Measurements from ENCODE around the gene CNTNAP5.

CNTNAP5 gene

GRCh38 chr2:124824441-124824840 lies 799.4 kb downstream of the CNTNAP5 start:
- no peak overlapping the region for H3K4me3 ChIP-seq (ENCODE audit: low read length)
- DNase-seq (ENCODE audit: low read depth): no peak
- TF ChIP-seq, protein P1, sequence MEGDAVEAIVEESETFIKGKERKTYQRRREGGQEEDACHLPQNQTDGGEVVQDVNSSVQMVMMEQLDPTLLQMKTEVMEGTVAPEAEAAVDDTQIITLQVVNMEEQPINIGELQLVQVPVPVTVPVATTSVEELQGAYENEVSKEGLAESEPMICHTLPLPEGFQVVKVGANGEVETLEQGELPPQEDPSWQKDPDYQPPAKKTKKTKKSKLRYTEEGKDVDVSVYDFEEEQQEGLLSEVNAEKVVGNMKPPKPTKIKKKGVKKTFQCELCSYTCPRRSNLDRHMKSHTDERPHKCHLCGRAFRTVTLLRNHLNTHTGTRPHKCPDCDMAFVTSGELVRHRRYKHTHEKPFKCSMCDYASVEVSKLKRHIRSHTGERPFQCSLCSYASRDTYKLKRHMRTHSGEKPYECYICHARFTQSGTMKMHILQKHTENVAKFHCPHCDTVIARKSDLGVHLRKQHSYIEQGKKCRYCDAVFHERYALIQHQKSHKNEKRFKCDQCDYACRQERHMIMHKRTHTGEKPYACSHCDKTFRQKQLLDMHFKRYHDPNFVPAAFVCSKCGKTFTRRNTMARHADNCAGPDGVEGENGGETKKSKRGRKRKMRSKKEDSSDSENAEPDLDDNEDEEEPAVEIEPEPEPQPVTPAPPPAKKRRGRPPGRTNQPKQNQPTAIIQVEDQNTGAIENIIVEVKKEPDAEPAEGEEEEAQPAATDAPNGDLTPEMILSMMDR (conservative IDR thresholded peaks at IDR 0.05; ENCODE audit: low read length): no peak

DNA sequence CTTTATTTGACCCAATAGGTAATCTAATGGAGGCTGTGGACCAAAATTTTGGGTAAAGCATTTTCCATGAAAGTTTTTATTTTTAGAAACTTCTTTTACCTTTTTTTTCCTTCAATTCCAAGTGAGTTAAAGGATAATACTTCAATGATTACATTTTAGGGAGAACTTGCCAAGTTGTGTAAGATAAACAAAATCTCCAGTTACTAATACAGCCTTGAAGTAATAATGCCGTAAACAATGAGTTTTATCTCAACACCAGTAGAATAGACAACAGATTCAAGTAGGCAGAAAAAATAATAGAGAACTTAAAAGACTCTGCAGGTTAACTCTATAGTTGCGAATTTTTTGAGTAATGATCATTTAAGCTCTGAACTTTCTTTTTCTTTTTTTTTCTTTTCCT lies 807.4 kb downstream of the CNTNAP5 start:
- TF ChIP-seq, protein P1 (conservative IDR thresholded peaks at IDR 0.05; ENCODE audit: low read length): no peak

GRCh38 chr2:124834331-124834730 lies 809.2 kb downstream of the CNTNAP5 start:
- no peak overlapping the region for H3K4me3 ChIP-seq (ENCODE audit: low read length)
- TF ChIP-seq, protein P1 (conservative IDR thresholded peaks at IDR 0.05; ENCODE audit: low read length): no peak
- DNase-seq (ENCODE audit: low read depth): no peak

More for the DNA sequence above, 807.4 kb downstream of the CNTNAP5 start:
- no peak overlapping the region for H3K4me3 ChIP-seq (ENCODE audit: low read length)
- DNase-seq (ENCODE audit: low read depth): no peak

DNA sequence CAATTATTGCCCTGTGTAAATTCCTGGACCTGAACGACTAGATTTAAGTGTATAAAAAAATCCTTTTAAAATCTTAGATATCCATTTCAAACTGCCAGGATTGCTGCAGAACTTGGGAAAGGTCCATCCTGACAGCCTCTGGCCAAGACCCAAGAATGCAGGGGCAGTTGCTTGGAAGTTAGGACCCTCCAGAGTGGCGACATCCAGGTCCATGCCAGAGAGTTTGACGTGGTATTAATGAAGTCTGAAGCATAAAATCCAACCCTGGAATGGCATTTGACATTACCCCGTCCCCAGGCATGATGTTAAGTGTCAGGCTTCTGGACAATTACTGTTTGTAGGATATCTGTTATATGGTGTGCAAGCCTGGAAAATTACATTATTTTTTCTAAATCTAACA lies 810.2 kb downstream of the CNTNAP5 start:
- H3K4me3 ChIP-seq (ENCODE audit: low read length): no peak overlapping the region
- DNase-seq (ENCODE audit: low read depth): no peak
- TF ChIP-seq, protein P1 (conservative IDR thresholded peaks at IDR 0.05; ENCODE audit: low read length): no peak

- H3K4me3 ChIP-seq (ENCODE audit: low read length): no peak overlapping the region
- TF ChIP-seq, protein P1 (conservative IDR thresholded peaks at IDR 0.05; ENCODE audit: low read length): no peak
- no peak for DNase-seq (ENCODE audit: low read depth)
These were observed 811.3 kb downstream of the CNTNAP5 start for GRCh38 chr2:124836416-124836815.

DNA sequence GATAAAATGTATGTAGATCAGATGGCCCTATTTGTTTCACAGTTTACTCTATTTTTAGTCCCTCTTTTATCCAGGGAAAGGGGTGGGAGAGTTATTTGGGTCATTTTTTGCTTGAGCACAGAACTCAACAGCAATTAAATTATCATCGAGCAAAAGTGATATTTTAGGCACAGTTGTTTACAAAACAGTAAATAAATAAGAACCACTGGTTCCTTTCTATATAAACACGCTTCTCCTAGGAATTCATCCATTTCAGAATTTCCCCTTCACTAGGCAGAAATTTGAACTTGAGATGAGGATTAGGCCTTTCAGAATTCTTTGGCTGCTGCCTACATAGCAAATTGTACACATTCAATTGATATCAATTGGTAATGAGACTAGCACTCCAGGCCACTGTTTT lies 812.4 kb downstream of the CNTNAP5 start:
- H3K4me3 ChIP-seq (ENCODE audit: low read length): no peak overlapping the region
- DNase-seq (ENCODE audit: low read depth): no peak
- TF ChIP-seq, protein P1 (conservative IDR thresholded peaks at IDR 0.05; ENCODE audit: low read length): no peak

GRCh38 chr2:124838406-124838805 lies 813.3 kb downstream of the CNTNAP5 start:
- DNase-seq (ENCODE audit: low read depth): no peak
- TF ChIP-seq, protein P1 (conservative IDR thresholded peaks at IDR 0.05; ENCODE audit: low read length): no peak
- no peak overlapping the region for H3K4me3 ChIP-seq (ENCODE audit: low read length)

All from AG10803 (cell line).